ENCODE data around the gene FDXR.

Gene FDXR

GRCh38 chr17:74855323-74855722 is 17.5 kb downstream of the FDXR start:
- DNase-seq, result no peak

GRCh38 chr17:74854792-74855191 is 18.0 kb downstream of the FDXR start:
- no peak for DNase-seq

GRCh38 chr17:74853669-74854068 is 19.1 kb downstream of the FDXR start:
- DNase-seq, result no peak

GRCh38 chr17:74853048-74853397 is 19.8 kb downstream of the FDXR start:
- no peak for DNase-seq

- peak; percentile 70 for DNase-seq
These were observed 20.4 kb downstream of the FDXR start for GRCh38 chr17:74852237-74853047.

- no peak for DNase-seq
These were observed 21.1 kb downstream of the FDXR start for GRCh38 chr17:74851612-74852236.

GRCh38 chr17:74850914-74851313 is 21.9 kb downstream of the FDXR start:
- DNase-seq, result no peak

- no peak for DNase-seq
These were observed 22.5 kb downstream of the FDXR start for GRCh38 chr17:74850310-74850709.

- DNase-seq, result no peak
These were observed 24.0 kb downstream of the FDXR start for GRCh38 chr17:74848656-74849399.

- DNase-seq, result no peak
These were observed 26.2 kb downstream of the FDXR start for GRCh38 chr17:74846621-74847020.

GRCh38 chr17:74843352-74843627 is 29.5 kb downstream of the FDXR start:
- no peak for DNase-seq

GRCh38 chr17:74842599-74843351 is 30.0 kb downstream of the FDXR start:
- DNase-seq, result no peak

GRCh38 chr17:74842146-74842598 is 30.6 kb downstream of the FDXR start:
- DNase-seq, result no peak

GRCh38 chr17:74840989-74841666 is 31.7 kb downstream of the FDXR start:
- no peak for DNase-seq

GRCh38 chr17:74839990-74840852 is 32.6 kb downstream of the FDXR start:
- DNase-seq, result no peak

GRCh38 chr17:74838274-74838673 is 34.5 kb downstream of the FDXR start:
- DNase-seq, result no peak

- no peak for DNase-seq
These were observed 35.9 kb downstream of the FDXR start for GRCh38 chr17:74836691-74837467.

GRCh38 chr17:74836191-74836590 is 36.6 kb downstream of the FDXR start:
- DNase-seq, result no peak

- no peak for DNase-seq
These were observed 39.1 kb downstream of the FDXR start for GRCh38 chr17:74833501-74834377.

GRCh38 chr17:74832421-74832820 is 40.4 kb downstream of the FDXR start:
- no peak for DNase-seq

Data from stimulated activated CD4-positive, alpha-beta T cell treated with anti-CD3 and anti-CD28 coated beads, Interleukin-4, amount 100 ng/mL, for 1 hour (primary cell).